Spleen (tissue), 7 donors: ENCODE results near the gene CEMIP2.

Experiments used
- POLR2A ChIP-seq, 3 donors: fragments of 450-650 bp; IDR thresholded peaks; one replicate each; pipeline ENCODE4 v1.5.1; 2017; ENCODE audit warnings: antibody characterized with exemption in 3 of 3, mild to moderate bottlenecking in 1 of 3
- POLR2AphosphoS5 ChIP-seq, 3 donors: sonication (generic); formaldehyde crosslinking; IDR thresholded peaks; one replicate each; pipeline ENCODE4 v1.5.1; 2017; ENCODE audit warnings: antibody characterized with exemption in 3 of 3
- TF ChIP-seq, protein P1 (sequence below), 11 experiments: fragments of 200-600 bp in 7 of 11; fragments of 450-650 bp in 4 of 11; sonication (generic) in 4 of 11; IDR thresholded peaks in 8 of 11; conservative IDR thresholded peaks in 3 of 11; 1 replicate in 7 of 11; 2 replicates in 4 of 11; pipeline versions ENCODE4 v1.4.0 to v1.8.0; 2016 to 2021; ENCODE audit warnings: antibody characterized with exemption in 11 of 11, inconsistent platforms in 4 of 11, mild to moderate bottlenecking in 1 of 11
- donor health status: DM: no; HTN: no; CAD: no; lungs with moderate emphysema.
- donor health status: DM: no; HTN: no; CAD: no.
- donor health status: DM: no; HTN: no; CAD: no.

GRCh38 chr9:71793386-71794105 is 25.2 kb upstream of the CEMIP2 start:
- TF ChIP-seq POLR2A (IDR thresholded peaks at IDR 0.05), result no peak
- TF ChIP-seq, protein P1, sequence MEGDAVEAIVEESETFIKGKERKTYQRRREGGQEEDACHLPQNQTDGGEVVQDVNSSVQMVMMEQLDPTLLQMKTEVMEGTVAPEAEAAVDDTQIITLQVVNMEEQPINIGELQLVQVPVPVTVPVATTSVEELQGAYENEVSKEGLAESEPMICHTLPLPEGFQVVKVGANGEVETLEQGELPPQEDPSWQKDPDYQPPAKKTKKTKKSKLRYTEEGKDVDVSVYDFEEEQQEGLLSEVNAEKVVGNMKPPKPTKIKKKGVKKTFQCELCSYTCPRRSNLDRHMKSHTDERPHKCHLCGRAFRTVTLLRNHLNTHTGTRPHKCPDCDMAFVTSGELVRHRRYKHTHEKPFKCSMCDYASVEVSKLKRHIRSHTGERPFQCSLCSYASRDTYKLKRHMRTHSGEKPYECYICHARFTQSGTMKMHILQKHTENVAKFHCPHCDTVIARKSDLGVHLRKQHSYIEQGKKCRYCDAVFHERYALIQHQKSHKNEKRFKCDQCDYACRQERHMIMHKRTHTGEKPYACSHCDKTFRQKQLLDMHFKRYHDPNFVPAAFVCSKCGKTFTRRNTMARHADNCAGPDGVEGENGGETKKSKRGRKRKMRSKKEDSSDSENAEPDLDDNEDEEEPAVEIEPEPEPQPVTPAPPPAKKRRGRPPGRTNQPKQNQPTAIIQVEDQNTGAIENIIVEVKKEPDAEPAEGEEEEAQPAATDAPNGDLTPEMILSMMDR (IDR thresholded peaks at IDR 0.05 in 8 of 11, conservative IDR thresholded peaks at IDR 0.05 in 3 of 11), result no peak
- TF ChIP-seq POLR2AphosphoS5 (IDR thresholded peaks at IDR 0.05), result no peak
